ENCODE results near the gene SIGLEC7.
"Not testable (repeated sequence)": the region's sequence is repeated elsewhere in the genome, so short reads cannot be mapped to it uniquely, and the experiment has no call there.

Gene SIGLEC7

DNA sequence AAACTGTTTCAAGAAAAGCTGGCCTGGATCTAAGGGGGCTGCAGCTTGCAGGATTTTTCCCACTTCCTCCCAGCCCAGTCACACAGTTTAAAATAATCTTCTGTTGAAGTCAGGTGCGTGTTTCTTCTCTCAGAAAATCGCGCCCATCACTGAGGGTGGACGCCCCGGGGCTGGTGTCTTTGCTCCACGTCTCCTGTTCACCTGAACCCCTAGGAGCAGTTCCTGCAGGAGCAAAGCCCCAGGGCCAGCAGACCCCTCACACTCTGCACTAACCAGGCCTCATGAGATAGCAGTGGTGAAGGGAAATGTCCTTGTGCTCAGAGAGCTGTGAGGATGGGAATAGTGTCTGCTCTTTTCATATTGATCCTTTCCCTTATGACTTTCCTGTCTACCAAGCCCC is 920 bp upstream of the SIGLEC7 start:
- no peak for DNase-seq

DNA sequence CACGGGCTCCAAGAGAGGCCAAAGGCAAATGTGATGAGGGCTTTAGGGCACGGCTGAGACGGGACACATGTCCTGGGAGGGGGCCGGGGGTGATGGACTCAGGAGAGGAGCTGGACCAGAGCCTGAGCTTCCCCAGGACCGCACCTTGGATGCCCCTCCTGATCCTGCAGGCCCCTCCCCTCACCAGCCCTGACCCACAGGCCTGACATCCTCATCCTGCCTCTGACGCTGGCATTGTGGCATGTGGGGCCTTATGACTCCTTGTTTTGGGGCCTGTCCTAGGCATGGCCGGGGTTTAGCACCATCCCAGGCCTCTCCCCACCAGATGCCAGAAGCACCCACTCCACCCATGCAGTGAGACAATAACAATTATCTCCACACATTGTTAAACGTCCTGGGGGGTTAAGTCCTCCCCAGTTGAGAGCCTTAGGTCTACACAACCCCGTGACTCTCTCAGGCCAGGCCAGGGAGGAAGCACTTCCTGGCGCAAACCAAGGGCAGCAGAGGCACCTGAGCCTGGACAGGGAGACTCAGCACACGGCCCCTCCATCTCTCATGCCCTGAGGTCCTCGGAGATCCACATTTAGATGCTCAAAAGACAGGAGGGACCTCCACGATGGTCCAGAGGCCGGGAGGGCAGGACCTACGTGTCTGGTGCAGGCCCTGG is 841 bp downstream of the SIGLEC7 start:
- not testable (repeated sequence) for DNase-seq

DNA sequence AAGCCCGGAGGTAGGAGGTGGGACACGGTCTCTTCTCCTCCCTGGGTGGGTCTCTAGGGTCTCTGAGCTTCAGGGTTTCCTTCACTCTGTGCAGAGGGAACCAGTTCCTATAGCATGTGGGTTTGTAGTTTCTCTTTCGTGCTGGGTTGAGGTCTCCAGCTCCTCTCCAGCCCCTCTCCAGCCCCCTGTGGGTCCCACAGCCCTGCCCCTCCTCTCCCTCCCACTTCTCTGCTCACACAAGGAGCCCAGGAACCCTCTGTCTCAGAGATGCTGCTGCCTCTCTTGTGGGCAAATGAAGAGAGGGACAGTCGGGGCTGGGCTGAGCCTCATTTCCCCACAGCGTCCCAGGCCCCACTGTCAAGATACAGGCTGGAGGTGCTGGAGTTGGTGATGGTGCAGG is 1.4 kb downstream of the SIGLEC7 start:
- DNase-seq = no peak

DNA sequence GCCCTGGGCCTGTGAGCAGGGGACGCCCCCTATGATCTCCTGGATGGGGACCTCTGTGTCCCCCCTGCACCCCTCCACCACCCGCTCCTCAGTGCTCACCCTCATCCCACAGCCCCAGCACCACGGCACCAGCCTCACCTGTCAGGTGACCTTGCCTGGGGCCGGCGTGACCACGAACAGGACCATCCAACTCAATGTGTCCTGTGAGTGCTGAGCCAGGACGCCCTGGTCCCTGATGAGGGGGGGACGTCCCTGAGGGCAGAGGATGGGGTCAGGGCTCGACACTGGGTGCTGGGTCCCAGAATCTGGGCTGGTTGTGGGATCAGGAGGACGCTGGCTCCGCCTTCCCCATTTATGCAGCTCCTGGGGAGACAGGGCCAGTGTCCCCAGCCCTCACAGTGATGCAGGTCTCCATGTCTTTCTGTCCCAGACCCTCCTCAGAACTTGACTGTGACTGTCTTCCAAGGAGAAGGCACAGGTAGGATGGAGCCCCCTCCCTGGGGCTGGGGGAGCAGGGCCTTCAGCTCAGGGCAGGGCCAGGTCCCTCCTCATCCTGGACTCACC is 2.5 kb downstream of the SIGLEC7 start:
- DNase-seq = no peak

DNA sequence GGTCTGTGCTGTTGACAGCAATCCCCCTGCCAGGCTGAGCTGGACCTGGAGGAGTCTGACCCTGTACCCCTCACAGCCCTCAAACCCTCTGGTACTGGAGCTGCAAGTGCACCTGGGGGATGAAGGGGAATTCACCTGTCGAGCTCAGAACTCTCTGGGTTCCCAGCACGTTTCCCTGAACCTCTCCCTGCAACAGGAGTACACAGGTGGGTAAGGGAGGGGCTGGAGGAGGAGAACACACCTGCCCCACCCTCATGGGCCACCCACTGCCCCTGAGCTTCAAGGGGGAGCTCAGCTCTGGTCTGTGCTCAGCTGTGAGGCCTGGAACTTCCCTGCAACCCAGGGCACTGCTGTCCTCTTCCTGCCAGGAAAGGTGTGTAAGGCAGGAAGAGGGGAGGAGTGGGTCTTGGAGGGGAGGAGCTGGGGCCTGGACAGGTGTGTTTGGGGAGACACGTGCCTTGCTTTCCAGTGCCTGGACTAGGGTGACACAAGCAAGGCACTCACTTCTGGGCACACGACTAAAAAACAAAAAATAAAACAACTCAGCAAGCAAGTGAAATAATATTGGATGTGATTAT is 3.9 kb downstream of the SIGLEC7 start:
- DNase-seq = no peak

DNA sequence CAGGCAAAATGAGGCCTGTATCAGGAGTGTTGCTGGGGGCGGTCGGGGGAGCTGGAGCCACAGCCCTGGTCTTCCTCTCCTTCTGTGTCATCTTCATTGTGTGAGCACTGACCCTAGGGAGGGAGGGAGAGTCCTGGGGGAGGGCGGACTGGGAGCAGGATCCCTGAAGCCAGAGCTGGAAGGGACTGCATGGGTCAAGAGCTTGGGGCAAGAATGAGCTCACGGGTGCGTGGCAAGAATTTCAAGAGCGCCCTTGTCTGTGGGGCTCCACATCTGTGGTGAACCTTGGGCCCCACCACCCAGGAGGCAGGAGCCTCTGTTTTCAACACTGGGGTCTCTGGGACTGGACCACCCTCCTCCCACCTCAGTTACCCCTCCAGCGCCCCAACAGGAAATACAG is 4.7 kb downstream of the SIGLEC7 start:
- no peak for DNase-seq

DNA sequence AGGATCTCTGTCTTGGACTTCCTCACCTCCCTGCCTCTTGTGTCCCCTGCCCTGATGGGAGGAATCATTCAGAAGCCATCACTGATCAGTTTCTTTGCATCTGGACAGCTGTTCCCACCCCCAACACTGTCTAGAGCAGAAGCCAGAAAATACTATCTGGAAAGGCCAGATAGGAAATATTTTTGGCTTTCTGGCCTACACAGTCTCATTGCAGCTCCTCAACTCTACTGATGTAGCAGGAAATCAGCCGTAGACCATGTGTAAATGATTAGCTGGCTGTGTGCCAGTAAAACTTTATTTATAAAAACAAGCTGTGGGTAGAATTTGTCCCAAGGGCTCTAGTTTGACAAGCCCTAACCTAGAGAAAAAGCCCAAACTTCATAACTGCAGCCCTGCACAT is 5.6 kb downstream of the SIGLEC7 start:
- DNase-seq = no peak

DNA sequence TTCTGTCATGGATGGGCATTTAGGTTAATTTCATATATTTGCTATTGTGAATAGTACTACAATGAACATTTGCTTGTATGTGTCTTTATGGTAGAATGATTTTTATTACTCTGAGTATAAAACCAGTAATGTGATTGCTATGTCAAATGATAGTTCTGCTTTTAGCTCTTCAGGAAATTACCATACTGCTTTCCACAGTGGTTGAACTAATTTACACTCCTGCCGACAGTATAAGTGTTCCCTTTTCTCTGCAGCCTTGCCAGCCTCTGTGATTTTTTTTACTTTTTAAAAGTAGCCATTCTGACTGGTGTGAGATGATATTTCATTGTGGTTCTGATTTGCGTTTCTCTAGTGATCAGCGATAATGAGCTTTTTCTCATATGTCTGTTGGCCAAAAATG is 6.5 kb downstream of the SIGLEC7 start:
- no peak for DNase-seq

DNA sequence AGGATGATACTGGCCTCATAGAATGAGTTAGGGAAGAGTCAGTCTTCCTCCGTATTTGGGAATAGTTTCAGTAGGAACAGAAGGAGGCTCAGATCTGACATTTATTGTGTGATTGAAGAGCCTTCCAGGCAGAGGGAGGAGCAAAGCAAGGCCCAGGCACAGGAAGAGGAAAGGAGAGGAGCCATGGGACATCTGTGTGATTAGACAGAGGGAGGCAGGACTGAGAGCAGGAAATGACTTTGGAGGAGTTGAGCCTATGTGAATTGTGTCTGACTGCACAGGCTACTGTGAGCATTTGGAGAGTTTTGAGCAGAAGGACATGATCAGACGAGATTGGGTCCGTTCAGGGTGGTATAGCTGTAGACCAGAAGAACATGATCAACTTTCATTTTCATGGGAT is 8.5 kb downstream of the SIGLEC7 start:
- no peak for DNase-seq

DNA sequence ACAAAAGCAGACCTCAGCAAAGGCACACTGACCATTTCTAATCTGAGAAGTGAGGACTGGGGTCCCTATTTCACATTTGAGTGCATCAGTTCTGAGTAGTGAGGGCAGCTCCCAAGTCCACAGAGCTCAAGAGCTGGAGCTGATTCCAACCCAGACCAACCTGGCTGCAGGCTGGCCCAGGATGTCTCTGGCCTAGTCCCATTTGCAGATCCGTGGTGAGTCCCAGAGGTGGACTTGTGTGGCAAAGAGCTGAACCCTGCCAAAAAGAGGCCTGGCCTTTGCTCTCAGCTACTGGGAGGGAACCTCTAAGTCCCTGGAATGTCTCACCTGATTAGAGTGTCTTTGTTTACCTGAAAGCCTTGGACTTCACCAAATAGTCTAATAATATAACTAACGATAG is 14.6 kb downstream of the SIGLEC7 start:
- DNase-seq = no peak

DNA sequence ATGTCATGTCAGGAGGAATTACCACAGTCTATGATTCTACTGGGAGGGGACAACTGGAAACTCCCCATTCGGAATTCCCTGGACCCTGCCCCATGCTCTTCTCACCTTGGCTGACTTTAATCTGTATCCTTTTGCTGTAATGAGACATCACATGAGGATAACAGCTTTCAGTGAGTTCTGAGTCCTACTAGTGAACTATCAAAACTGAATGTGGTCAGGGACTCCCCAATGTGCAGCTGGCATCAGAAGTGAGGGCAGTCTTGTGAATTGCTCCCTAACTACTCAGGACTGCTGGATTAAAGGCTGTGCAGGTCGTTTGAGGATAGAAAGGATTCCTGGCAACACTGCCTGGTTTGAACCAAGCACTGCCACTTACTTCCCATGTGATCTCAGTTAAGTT is 15.2 kb downstream of the SIGLEC7 start:
- DNase-seq = no peak

DNA sequence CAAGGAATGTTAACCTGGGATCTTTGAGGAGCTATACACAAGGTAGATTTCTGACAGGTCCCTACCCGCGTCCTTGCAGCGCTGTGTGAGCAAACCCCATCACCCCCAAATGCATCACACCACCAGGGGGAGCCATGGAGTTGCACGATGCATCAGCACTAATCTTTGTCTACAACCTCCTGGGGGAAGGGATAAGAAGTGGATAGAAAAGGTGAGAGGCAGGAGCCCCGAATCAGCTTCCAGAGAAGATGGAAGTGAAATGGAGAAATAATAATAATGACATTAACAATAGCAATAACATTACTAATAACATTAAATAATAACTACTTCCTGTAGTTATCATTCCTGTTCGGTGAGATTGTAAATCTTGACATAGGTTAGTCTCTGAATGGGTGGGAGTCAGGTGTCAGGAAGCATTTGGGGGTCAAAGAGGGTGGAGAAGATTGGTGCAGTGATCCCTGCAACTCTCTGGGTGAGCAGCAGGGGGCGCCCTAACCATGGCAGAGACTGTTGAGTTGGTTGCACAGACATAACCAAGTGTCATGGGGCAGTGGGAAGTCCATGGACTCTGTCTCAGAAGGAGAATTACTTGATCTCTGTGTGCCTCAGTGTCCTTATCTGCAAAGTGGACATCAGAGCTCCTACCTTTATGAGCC is 16.5 kb downstream of the SIGLEC7 start:
- DNase-seq = no peak

DNA sequence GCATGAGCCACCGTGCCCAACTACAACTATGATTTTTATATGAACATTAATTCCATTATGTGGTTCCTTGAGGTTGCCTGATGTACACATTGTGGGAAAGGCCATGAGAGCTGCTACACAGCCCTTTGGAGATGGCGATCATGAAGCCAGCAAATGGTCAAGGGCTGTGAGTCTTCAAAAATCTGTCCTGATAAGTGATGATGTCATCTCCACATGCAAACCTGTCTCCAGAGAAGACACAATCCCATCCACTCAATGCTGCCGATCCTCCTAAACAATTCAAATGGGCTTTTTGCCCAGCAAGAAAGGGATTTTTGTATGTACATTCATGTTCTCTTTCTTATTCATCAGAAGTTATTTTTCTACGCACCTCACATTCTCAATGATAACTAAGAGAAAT is 17.6 kb downstream of the SIGLEC7 start:
- DNase-seq = no peak

DNA sequence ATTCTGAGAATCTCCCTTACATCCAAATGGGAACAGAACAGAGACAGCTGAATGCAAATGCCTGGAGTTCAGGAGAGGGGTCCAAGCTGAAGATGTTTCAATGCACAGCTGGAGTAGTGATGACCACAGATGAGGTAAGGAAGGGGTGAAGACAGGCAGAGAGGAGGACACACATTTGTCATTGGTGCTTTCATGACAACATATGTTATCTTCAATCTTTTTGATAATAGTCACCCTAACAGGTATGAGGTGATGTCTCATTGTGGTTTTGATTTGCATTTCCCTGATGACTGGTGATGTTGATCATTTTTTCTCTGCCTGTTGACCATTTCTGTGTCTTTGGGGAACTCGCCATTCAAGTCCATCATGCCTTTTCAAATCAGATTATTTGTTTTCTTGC is 19.2 kb downstream of the SIGLEC7 start:
- DNase-seq = no peak

DNA sequence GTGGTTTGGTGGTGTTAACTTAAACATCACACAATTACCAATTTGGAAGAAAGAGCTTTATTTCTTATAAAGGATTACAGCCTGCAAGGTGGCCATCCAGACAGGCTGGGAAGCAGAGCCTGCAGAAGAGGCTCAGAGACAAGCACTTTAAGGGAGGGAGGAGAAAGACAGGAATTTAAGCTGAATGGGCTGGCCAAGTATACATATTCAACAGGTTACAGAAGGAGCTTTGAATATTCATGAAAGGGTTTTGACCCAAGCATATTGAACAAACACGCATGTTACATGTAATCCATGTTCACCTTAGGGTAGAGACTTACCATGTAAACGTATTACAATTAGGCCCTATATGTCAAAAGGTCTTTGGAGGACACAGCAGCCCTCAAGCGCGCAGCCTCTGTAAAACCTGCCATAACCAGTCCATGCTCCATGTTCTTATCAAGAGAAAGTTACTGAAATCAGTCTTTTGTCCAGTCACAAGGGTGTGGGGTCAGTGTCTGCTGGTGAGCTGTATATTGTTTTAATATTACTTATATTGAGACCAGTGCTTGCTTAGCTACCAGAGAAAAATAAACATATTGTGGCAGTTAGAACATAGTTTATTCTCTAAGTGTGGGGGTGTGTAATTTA is 19.9 kb downstream of the SIGLEC7 start:
- DNase-seq = no peak

DNA sequence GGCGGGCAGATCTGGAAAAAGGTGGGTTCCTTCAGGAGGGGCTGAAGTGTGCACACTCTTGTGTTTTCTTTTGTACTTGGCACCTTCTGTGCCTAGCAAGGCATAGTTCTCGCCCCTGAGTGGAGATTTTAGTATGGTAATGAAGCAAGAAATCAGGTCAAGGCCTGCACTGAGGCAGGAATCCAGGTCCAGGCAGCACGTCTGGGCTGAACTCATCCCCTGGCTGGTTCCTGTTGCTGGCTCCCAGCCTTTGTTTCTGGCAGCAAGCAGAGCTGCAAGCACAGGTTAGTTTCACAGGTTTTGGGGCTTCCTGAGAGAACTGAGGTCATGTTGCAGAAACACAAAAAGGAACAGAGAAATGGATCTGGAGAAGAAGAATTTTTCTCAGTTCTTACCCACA is 21.2 kb downstream of the SIGLEC7 start:
- no peak for DNase-seq

DNA sequence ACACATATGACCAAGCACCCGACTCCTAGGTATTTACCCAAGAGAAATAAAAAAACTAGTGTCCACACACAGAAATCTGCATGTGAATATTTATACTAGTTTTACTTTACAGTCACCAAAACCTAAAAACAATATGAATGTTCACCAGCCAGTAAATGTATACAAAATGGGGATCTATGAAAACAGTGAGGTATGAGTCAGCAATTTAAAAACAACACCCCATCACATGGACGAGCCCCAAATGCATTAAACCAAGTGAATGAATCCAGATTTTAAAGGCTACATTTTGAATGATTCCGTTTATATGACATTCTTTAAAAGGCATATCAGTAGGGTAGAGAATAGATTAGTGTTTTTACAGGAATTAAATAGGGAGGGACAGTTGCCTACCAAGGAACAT is 22.1 kb downstream of the SIGLEC7 start:
- no peak for DNase-seq

DNA sequence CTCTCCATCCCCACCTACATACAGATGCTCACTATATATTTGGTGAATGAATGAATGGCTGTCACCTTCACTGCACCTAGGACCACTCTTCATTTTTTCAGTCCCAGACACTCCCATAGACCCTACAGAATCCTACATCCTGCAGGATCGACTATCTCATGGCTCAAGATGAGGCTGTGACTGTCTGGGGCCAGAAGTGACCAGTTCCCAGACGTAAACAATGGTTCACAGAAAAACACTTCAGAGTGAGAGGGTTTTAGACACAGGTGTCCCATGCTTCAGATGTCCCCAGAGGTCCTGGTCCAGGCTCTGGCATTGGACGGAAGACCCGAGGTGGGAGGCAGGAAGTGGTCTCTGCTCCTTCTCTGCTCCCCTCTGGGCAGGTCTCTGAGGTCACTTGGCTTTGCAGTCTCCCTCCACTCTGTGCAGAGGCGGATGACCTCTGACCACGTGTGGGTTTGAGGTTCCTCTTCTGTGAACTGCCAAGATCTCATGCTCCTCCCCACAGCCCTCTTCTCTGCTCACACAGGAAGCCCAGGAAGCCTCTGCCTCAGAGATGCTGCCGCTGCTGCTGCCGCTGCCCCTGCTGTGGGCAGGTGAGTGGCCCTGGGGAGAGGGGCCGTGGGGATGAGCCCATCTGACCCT is 24.9 kb downstream of the SIGLEC7 start:
- peak in 1 of 2 donors; percentile 2 for DNase-seq

DNA sequence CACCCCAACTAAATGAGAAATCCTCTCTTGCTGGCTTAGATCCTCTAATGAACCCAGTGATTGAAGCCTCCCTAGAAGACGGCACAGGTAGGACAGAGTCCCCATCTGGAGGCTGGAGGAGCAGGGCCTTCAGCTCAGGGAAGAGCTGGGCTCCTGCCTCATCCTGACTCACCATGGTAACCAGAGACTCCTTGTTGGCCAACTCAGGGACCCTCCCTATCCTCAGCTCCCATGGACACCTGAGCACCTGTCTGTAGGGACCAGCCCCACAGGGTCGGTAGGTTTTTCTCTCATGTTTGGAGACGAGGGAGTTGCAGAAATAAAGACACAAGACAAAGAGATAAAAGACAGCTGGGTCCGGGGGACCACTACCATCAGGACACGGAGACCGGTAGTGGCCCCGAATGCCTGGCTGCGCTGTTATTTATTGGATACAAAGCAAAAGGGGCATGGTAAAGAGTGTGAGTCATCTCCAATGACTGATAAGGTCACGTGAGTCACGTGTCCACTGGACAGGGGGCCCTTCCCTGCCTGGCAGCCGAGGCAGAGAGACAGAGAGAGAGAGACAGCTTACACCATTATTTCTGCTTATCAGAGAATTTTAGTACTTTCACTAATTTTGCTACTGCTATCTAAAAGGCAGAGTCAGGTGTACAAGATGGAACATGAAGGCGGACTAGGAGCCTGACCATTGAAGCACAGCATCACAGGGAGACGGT is 26.6 kb downstream of the SIGLEC7 start:
- no peak for DNase-seq

DNA sequence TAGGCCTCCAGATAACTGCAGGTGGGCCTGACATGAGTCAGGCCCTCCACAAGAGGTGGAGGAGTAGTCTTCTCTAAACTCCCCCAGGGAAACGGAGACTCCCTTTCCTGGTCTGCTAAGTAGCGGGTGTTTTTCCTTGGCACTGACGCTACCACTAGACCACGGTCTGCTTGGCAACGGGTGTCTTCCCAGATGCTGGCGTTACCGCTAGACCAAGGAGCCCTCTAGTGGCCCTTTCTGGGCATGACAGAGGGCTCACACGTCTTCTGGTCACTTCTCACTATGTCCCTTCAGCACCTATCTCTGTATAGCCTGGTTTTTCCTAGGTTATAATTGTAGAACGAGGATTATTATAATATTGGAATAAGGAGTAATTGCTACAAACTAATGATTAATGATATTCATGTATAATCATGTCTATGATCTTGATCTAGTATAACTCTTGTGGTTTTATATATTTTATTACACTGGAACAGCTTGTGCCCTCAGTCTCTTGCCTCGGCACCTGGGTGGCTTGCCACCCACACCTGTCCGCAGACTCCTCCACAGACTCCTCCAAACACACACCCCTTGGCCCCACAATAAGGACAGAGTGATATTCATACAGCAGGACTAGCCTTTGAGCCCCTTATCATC is 27.3 kb downstream of the SIGLEC7 start:
- DNase-seq = peak; percentile 23 to 45

DNA sequence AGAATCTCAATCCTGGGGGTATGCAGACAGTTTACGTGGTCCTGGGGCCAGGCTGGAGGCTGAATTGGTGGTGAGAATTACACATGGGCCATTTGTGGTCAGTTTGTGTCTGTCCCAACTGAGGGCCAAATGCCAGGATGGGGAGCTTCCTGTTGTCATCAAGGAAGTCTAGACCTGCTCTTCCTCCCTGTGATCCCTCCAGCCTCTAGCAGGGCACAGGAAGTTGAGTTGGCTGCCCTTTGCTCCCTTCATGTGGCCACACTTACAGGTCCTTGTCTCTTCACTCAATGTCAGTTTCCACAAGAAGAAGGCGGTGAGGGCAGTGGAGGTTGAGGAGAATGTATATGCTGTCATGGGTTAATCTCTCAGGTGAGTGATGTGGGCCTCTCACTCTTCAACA is 30.1 kb downstream of the SIGLEC7 start:
- no peak for DNase-seq

DNA sequence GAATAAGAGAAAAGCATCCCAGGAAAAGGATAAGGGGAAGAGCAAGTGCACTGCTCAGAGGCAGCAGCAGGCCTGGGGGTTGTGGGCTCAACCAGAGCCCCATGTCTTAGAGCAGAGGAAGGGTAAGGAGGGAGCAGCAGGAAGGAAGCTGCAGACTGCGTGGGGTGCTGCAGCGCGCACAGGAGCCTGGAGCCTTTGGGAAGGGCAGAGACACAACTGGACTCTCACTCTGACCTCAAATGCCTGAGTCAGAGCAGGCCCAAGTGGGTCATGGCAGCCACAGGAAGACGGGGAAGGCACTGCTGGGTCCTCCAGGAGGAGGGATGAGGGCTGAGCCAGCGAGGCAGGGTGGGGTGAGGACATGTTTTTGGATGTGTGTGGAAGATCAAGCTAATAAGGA is 31.6 kb downstream of the SIGLEC7 start:
- no peak for DNase-seq
